Thymus (tissue), 11 donors: ENCODE measurements around the gene CUL9. TPM values are rescaled to one million over a fixed set of nuclear protein-coding genes. Genes with fewer than 3 reads are reported as not detected.
A peak's percentile ranks its signal among the peaks of the same experiment; 100 is the strongest.

Experiments
- DNase-seq, 9 donors: peaks; one replicate each; pipeline ENCODE4 v3.0.0-alpha.2; 2013; ENCODE audit warnings: low spot score in 9 of 9, low read depth in 6 of 9, missing footprints in 1 of 9
- H3K27ac ChIP-seq, 2 donors: one replicate each; pipeline ENCODE4 v1.5.1; 2013; ENCODE audit warnings: control low read depth in 1 of 2, low read depth in 1 of 2, low read length in 1 of 2, mild to moderate bottlenecking in 1 of 2, moderate library complexity in 1 of 2
- H3K27me3 ChIP-seq, 2 donors: one replicate each; pipeline ENCODE4 v1.5.1; 2013; ENCODE audit warnings: low read length in 1 of 2; ENCODE audit not compliant: control insufficient read depth in 2 of 2, insufficient read depth in 1 of 2
- H3K36me3 ChIP-seq, 2 donors: one replicate each; pipeline ENCODE4 v1.5.1; 2013; ENCODE audit warnings: low read length in 1 of 2, mild to moderate bottlenecking in 1 of 2, moderate library complexity in 1 of 2; ENCODE audit not compliant: control insufficient read depth in 2 of 2, insufficient read depth in 2 of 2
- H3K4me1 ChIP-seq, 2 donors: one replicate each; pipeline ENCODE4 v1.5.1; 2013; ENCODE audit warnings: low read length in 2 of 2; ENCODE audit not compliant: control insufficient read depth in 2 of 2, insufficient read depth in 2 of 2
- H3K4me3 ChIP-seq, 2 donors: one replicate each; pipeline ENCODE4 v1.5.1; 2013; ENCODE audit warnings: low read length in 2 of 2, control low read depth in 1 of 2, mild to moderate bottlenecking in 1 of 2
- H3K9me3 ChIP-seq, 2 donors: one replicate each; pipeline ENCODE4 v1.5.1; 2013; ENCODE audit warnings: low read length in 1 of 2, mild to moderate bottlenecking in 1 of 2; ENCODE audit not compliant: control insufficient read depth in 2 of 2, insufficient read depth in 1 of 2
- WGBS: extraction: QIAGEN DNeasy Blood & Tissue Kit; methylation state at CpG from one replicate; pipeline ENCODE4 v1.1.7; 2013; 5-methylcytosine and 5-hydroxymethylcytosine counted together
- polyA plus RNA-seq: library from polyadenylated mRNA; stranded (reverse); fragments of 200-250 nt; gene quantifications from one replicate; pipeline ENCODE4 v1.2.3, GENCODE V29; 2013
- total RNA-seq: library from RNA; stranded (reverse); fragments of 120-200 nt; gene quantifications from one replicate; pipeline ENCODE4 v1.2.4, GENCODE V29; 2013
- donor health status: healthy.

CUL9 gene
- total and polyA plus RNA-seq, 2 donors, result 25.3 to 119 TPM

- peaks cover 0 to 27% of the 10 kb centered on the region in 2 donors for H3K27me3 ChIP-seq
- WGBS, result 95% methylated on average over 4 of the region's 4 CpGs
- H3K36me3 ChIP-seq, result no peaks in the 10 kb centered on the region
Measured at GRCh38 chr6:43260791-43261190, 78.8 kb downstream of the CUL9 start.

DNA sequence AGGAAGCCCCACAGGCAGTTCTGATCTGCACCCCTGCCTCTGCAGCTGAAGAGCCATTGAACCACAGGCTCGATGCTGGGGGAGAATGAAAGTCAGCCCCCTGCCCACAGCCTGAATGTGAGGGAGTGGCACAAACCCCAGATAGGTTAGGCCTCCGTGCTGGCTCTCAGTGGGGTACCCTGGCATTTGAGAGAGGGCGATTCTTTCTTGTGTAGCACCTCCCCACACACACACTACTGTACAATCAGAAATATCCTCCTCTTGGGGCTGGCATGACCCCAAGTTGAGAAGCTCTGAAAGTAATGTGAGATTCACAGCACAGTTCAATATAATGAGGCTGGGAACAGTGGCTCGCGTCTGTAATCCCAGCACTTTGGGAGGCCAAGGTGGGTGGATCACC is 79.2 kb downstream of the CUL9 start:
- no peaks in the 10 kb centered on the region for H3K9me3 ChIP-seq
- peaks cover 0 to 27% of the 10 kb centered on the region in 2 donors for H3K27me3 ChIP-seq
- no peak overlapping the region for H3K4me3 ChIP-seq
- 92% methylated on average over 5 of the region's 5 CpGs for WGBS
- no peaks in the 10 kb centered on the region for H3K4me1 ChIP-seq
- DNase-seq, result no peak
- H3K36me3 ChIP-seq, result no peaks in the 10 kb centered on the region
- H3K27ac ChIP-seq, result no peak overlapping the region

More at GRCh38 chr6:43260791-43261190, 78.8 kb downstream of the CUL9 start:
- H3K9me3 ChIP-seq, result no peaks in the 10 kb centered on the region
- H3K4me3 ChIP-seq, result no peak overlapping the region
- H3K4me1 ChIP-seq, result no peaks in the 10 kb centered on the region
- no peak for DNase-seq
- no peak overlapping the region for H3K27ac ChIP-seq

GRCh38 chr6:43262000-43262779 is 80.2 kb downstream of the CUL9 start:
- 94% methylated on average over 14 of the region's 14 CpGs for WGBS
- peaks cover 0 to 1% of the 10 kb centered on the region in 2 donors for H3K4me1 ChIP-seq
- H3K27me3 ChIP-seq, result peaks cover 0 to 28% of the 10 kb centered on the region in 2 donors
- no peak overlapping the region for H3K4me3 ChIP-seq
- no peak for DNase-seq
- no peak overlapping the region for H3K27ac ChIP-seq
- no peaks in the 10 kb centered on the region for H3K9me3 ChIP-seq
- H3K36me3 ChIP-seq, result no peaks in the 10 kb centered on the region

DNA sequence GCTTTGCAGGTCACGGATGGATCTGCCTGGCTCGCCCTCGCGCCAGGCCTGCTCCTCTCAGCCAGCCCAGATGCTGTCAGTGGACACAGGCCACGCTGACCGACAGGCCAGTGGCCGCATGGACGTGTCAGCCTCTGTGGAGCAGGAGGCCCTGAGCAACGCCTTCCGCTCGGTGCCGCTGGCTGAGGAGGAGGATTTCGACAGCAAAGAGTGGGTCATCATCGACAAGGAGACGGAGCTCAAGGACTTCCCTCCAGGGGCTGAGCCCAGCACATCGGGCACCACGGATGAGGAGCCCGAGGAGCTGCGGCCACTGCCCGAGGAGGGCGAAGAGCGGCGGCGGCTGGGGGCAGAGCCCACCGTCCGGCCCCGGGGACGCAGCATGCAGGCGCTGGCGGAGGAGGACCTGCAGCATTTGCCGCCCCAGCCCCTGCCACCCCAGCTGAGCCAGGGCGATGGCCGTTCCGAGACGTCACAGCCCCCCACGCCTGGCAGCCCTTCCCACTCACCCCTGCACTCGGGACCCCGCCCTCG is 80.9 kb downstream of the CUL9 start:
- peaks cover 0 to 30% of the 10 kb centered on the region in 2 donors for H3K27me3 ChIP-seq
- peaks cover 0 to 3% of the 10 kb centered on the region in 2 donors for H3K4me1 ChIP-seq
- H3K4me3 ChIP-seq, result no peak overlapping the region
- no peak overlapping the region for H3K27ac ChIP-seq
- no peak for DNase-seq
- WGBS, result 96% methylated on average over 39 of the region's 39 CpGs
- H3K36me3 ChIP-seq, result no peaks in the 10 kb centered on the region
- H3K9me3 ChIP-seq, result no peaks in the 10 kb centered on the region

GRCh38 chr6:43263314-43264178 is 81.5 kb downstream of the CUL9 start:
- Histone ChIP-seq H3K27me3 (peaks cover 0 to 36% of the 10 kb centered on the region in 2 donors), H3K9me3 (no peaks in the 10 kb centered on the region), H3K4me1 (peaks cover 0 to 3% of the 10 kb centered on the region in 2 donors), H3K36me3 (no peaks in the 10 kb centered on the region), H3K27ac (no peak overlapping the region), H3K4me3 (no peak overlapping the region)
- 56% methylated on average over 12 of the region's 12 CpGs for WGBS
- peak in 6 of 9 donors; percentile 26 to 70 (median 42) for DNase-seq

DNA sequence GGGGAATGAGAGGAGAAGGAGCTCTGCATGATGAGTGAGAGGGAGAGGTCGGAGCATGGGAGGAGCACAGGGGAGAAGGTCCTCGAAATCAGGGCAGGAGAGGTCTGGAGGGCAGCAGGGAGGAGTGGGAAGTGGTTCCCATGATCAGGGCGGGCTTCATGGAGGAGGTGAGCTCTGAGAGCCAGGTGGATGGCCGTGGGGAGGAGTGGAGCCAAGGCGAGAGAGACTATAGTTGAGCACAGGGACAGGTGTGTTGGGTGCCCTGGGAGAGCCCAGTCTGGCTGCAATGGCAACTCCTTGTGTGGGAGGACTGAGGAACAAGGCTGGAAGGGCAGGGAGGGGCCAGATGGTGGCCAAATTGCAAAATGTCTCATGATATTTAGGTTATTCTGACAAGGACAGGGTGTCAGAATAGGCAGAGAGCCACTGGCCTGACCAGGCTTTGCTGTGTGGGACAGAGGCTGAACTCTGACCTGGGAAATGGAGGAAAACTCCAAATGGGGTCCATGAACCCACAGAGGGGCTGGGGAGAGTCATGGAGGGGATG is 82.7 kb downstream of the CUL9 start:
- peaks cover 5 to 12% of the 10 kb centered on the region in 2 donors for H3K4me1 ChIP-seq
- 92% methylated on average over 5 of the region's 5 CpGs for WGBS
- H3K36me3 ChIP-seq, result no peaks in the 10 kb centered on the region
- H3K27ac ChIP-seq, result no peak overlapping the region
- DNase-seq, result no peak
- no peak overlapping the region for H3K4me3 ChIP-seq
- no peaks in the 10 kb centered on the region for H3K9me3 ChIP-seq
- peaks cover 2 to 41% of the 10 kb centered on the region in 2 donors for H3K27me3 ChIP-seq

- no peak overlapping the region for H3K4me3 ChIP-seq
- no peak for DNase-seq
- H3K27me3 ChIP-seq, result peaks cover 2 to 50% of the 10 kb centered on the region in 2 donors
- H3K27ac ChIP-seq, result no peak overlapping the region
- no peaks in the 10 kb centered on the region for H3K36me3 ChIP-seq
- WGBS, result 95% methylated on average over 6 of the region's 6 CpGs
- H3K9me3 ChIP-seq, result peaks cover 0 to 2% of the 10 kb centered on the region in 2 donors
- peaks cover 9 to 20% of the 10 kb centered on the region in 2 donors for H3K4me1 ChIP-seq
Measured at GRCh38 chr6:43265564-43265963, 83.6 kb downstream of the CUL9 start.

DNA sequence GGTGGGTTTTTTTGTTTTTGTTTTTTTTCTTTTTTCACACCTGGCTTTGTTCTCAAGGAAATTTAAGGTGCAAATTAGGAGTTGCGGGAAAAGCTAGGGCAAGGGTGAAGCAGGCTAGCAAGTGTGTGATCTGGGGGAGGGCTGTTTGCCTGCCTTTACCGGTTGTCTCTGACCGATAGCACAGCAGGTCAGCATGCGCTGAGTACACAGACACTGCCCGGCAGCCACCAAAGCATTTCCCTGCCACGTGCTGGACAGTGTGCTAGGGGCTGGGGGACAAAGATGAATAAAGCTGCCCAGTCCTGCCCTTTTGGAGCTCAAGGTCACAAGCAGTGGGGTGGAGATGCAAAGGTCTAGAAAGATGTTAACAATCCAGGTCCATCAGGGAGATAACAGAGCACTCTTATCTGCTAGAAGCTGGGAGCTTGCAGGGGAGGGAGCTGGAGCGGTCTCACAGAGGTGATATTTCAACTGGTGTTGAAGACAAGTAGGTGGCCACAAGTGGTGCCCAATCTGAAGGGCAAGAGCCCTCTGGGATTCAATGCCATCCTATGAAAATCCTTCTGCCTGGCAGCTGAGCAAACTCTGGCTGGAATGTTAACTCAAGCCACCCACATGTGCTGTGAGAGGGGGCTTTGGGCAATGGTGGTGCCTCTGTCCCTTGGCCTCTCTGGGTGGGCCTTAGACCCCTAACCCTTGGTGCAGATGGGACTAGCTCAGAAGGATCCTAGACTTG is 85.8 kb downstream of the CUL9 start:
- no peaks in the 10 kb centered on the region for H3K36me3 ChIP-seq
- H3K4me3 ChIP-seq, result no peak overlapping the region
- peaks cover 2 to 72% of the 10 kb centered on the region in 2 donors for H3K27me3 ChIP-seq
- DNase-seq, result no peak
- 96% methylated on average over 7 of the region's 7 CpGs for WGBS
- no peak overlapping the region for H3K27ac ChIP-seq
- H3K9me3 ChIP-seq, result peaks cover 0 to 2% of the 10 kb centered on the region in 2 donors
- H3K4me1 ChIP-seq, result peaks cover 9 to 22% of the 10 kb centered on the region in 2 donors
